SK-N-SH treated with all-trans-retinoic acid at 6 μM for 48 hours (cell line): Measurements from ENCODE around the gene AMD1.
A peak's percentile ranks its signal among the peaks of the same experiment; 100 is the strongest.

ENCODE experiments used
- ATAC-seq: fragments of 200-7000 bp; cut with Tn5 transposase; 3 replicates; pipeline ENCODE4 v1.9.1; 2020; ENCODE audit warnings: mild to moderate bottlenecking, moderate library complexity
- ARNTL ChIP-seq: fragments of 450-650 bp; formaldehyde crosslinking; IDR thresholded peaks from 2 replicates; pipeline ENCODE4 v1.5.0; 2020; ENCODE audit warnings: low read depth, mild to moderate bottlenecking, moderate library complexity, borderline replicate concordance
- BACH2 ChIP-seq: fragments of 250-450 bp; sonication (Bioruptor Pico); IDR thresholded peaks from 2 replicates; pipeline ENCODE4 v1.9.0; 2021; ENCODE audit warnings: mild to moderate bottlenecking, borderline replicate concordance
- CSDC2 ChIP-seq: fragments of 250-450 bp; sonication (Bioruptor Pico); IDR thresholded peaks from 2 replicates; pipeline ENCODE4 v1.5.0; 2020; ENCODE audit warnings: mild to moderate bottlenecking, moderate library complexity
- GLIS3 ChIP-seq: fragments of 250-450 bp; sonication (Bioruptor Pico); IDR thresholded peaks from 2 replicates; pipeline ENCODE4 v1.5.0; 2020; ENCODE audit warnings: mild to moderate bottlenecking, moderate library complexity
- ISL1 ChIP-seq: fragments of 250-450 bp; sonication (Bioruptor Pico); IDR thresholded peaks from 2 replicates; pipeline ENCODE4 v2.1.2; 2022; ENCODE audit warnings: mild to moderate bottlenecking, moderate library complexity
- OSR1 ChIP-seq: fragments of 250-450 bp; sonication (Bioruptor Pico); IDR thresholded peaks from 2 replicates; pipeline ENCODE4 v1.8.0; 2022; ENCODE audit warnings: moderate library complexity, mild to moderate bottlenecking, inconsistent platforms
- PPARA ChIP-seq: fragments of 250-450 bp; sonication (Bioruptor Pico); IDR thresholded peaks from 2 replicates; pipeline ENCODE4 v1.5.0; 2020; ENCODE audit warnings: mild to moderate bottlenecking, borderline replicate concordance
- SNAI2 ChIP-seq: fragments of 250-450 bp; sonication (Bioruptor Pico); IDR thresholded peaks from 2 replicates; pipeline ENCODE4 v1.5.0; 2020; ENCODE audit warnings: mild to moderate bottlenecking, moderate library complexity
- TCF4 ChIP-seq: fragments of 250-450 bp; sonication (Bioruptor Pico); IDR thresholded peaks from 2 replicates; pipeline ENCODE4 v1.8.0; 2021; ENCODE audit warnings: mild to moderate bottlenecking, moderate library complexity, borderline replicate concordance
- TOX ChIP-seq: fragments of 250-450 bp; sonication (Bioruptor Pico); IDR thresholded peaks from 2 replicates; pipeline ENCODE4 v1.8.0; 2021; ENCODE audit warnings: mild to moderate bottlenecking, moderate library complexity, borderline replicate concordance
- ZC3H10 ChIP-seq: fragments of 250-450 bp; sonication (Bioruptor Pico); IDR thresholded peaks from 2 replicates; pipeline ENCODE4 v1.5.1; 2021; ENCODE audit warnings: mild to moderate bottlenecking, moderate library complexity
- ZFP3 ChIP-seq: fragments of 250-450 bp; sonication (Bioruptor Pico); IDR thresholded peaks from 2 replicates; pipeline ENCODE4 v1.5.0; 2020; ENCODE audit warnings: mild to moderate bottlenecking, moderate library complexity
- ZFP30 ChIP-seq: fragments of 450-650 bp; formaldehyde crosslinking; IDR thresholded peaks from 2 replicates; pipeline ENCODE4 v1.5.0; 2022; ENCODE audit warnings: mild to moderate bottlenecking, moderate library complexity
- ZNF565 ChIP-seq: fragments of 450-650 bp; formaldehyde crosslinking; conservative IDR thresholded peaks from 2 replicates; pipeline ENCODE4 v1.5.0; 2020; ENCODE audit warnings: low read depth, mild to moderate bottlenecking, moderate library complexity
- ZNF70 ChIP-seq: fragments of 450-650 bp; formaldehyde crosslinking; IDR thresholded peaks from 2 replicates; pipeline ENCODE4 v1.5.0; 2020; ENCODE audit warnings: mild to moderate bottlenecking, moderate library complexity
- ZNF8 ChIP-seq: fragments of 450-650 bp; formaldehyde crosslinking; IDR thresholded peaks from 2 replicates; pipeline ENCODE4 v1.5.0; 2020; ENCODE audit warnings: mild to moderate bottlenecking, moderate library complexity
- TF ChIP-seq, protein P1 (sequence below): fragments of 250-450 bp; sonication (Bioruptor Pico); IDR thresholded peaks from 2 replicates; pipeline ENCODE4 v1.5.0; 2020; ENCODE audit warnings: mild to moderate bottlenecking, moderate library complexity
- TF ChIP-seq, protein P2 (sequence below): fragments of 250-450 bp; sonication (Bioruptor Pico); IDR thresholded peaks from 2 replicates; pipeline ENCODE4 v1.5.1; 2020; ENCODE audit warnings: low read depth, mild to moderate bottlenecking, moderate library complexity
- TF ChIP-seq, protein P3 (sequence below): fragments of 250-450 bp; sonication (Bioruptor Pico); IDR thresholded peaks from 2 replicates; pipeline ENCODE4 v1.8.0; 2021; ENCODE audit warnings: low read depth, mild to moderate bottlenecking, moderate library complexity, borderline replicate concordance
- TF ChIP-seq, protein P4 (sequence below): fragments of 250-450 bp; sonication (Bioruptor Pico); IDR thresholded peaks from 2 replicates; pipeline ENCODE4 v1.5.1; 2021; ENCODE audit warnings: mild to moderate bottlenecking, moderate library complexity

The AMD1 gene

DNA sequence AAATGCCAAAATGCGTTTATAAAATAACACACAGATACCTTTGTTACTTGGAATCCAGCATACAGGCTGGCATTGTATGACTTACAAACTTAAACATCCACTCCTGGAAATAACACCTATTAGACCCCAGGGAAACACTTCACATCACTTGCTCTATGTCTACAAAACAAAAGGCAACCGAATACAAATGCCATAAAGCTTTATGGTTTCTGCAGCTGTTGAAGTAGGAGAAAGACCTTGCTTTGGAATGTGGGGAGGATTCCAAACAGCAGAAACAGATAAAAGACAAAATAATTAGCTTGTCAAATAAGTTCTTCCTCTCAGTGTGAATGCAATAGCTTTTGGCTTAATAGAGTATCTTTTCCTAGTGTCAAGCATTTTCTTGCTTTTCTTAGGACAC lies 9.8 kb upstream of the AMD1 start (continued):
- TF ChIP-seq, protein P1, sequence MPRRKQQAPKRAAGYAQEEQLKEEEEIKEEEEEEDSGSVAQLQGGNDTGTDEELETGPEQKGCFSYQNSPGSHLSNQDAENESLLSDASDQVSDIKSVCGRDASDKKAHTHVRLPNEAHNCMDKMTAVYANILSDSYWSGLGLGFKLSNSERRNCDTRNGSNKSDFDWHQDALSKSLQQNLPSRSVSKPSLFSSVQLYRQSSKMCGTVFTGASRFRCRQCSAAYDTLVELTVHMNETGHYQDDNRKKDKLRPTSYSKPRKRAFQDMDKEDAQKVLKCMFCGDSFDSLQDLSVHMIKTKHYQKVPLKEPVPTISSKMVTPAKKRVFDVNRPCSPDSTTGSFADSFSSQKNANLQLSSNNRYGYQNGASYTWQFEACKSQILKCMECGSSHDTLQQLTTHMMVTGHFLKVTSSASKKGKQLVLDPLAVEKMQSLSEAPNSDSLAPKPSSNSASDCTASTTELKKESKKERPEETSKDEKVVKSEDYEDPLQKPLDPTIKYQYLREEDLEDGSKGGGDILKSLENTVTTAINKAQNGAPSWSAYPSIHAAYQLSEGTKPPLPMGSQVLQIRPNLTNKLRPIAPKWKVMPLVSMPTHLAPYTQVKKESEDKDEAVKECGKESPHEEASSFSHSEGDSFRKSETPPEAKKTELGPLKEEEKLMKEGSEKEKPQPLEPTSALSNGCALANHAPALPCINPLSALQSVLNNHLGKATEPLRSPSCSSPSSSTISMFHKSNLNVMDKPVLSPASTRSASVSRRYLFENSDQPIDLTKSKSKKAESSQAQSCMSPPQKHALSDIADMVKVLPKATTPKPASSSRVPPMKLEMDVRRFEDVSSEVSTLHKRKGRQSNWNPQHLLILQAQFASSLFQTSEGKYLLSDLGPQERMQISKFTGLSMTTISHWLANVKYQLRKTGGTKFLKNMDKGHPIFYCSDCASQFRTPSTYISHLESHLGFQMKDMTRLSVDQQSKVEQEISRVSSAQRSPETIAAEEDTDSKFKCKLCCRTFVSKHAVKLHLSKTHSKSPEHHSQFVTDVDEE (CRISPR knock-in tag), result no peak
- TF ChIP-seq, protein P2, sequence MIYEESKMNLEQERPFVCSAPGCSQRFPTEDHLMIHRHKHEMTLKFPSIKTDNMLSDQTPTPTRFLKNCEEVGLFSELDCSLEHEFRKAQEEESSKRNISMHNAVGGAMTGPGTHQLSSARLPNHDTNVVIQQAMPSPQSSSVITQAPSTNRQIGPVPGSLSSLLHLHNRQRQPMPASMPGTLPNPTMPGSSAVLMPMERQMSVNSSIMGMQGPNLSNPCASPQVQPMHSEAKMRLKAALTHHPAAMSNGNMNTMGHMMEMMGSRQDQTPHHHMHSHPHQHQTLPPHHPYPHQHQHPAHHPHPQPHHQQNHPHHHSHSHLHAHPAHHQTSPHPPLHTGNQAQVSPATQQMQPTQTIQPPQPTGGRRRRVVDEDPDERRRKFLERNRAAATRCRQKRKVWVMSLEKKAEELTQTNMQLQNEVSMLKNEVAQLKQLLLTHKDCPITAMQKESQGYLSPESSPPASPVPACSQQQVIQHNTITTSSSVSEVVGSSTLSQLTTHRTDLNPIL (CRISPR knock-in tag), result no peak
- TF ChIP-seq ZFP3 (CRISPR knock-in tag), result no peak
- TF ChIP-seq ZC3H10, result no peak

DNA sequence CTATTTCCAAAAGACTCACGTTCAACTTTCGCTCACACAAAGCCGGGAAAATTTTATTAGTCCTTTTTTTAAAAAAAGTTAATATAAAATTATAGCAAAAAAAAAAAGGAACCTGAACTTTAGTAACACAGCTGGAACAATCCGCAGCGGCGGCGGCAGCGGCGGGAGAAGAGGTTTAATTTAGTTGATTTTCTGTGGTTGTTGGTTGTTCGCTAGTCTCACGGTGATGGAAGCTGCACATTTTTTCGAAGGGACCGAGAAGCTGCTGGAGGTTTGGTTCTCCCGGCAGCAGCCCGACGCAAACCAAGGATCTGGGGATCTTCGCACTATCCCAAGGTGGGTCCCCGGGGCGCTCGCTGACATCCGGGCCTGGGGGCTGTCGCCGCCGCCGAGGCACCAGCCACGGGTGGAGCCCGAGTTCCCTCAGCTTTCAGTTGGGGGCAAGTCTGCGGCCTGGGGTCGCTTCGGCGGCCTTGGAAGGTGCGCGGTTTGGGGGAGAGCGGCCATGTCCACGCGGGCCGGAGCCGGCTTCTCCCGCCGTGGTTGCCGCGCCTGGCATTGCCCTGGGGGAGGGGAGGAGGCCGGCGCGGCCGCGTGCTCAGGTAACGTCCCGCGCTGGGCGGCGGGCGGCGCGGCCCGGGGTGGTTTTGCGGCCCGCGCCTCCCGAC lies 429 bp downstream of the AMD1 start:
- TF ChIP-seq CSDC2 (CRISPR knock-in tag) (no peak), ZNF8 (CRISPR knock-in tag) (0 out of 2 replicates have a peak, but pooled peaks have one; percentile 31)
- peak; percentile 25 for ATAC-seq

DNA sequence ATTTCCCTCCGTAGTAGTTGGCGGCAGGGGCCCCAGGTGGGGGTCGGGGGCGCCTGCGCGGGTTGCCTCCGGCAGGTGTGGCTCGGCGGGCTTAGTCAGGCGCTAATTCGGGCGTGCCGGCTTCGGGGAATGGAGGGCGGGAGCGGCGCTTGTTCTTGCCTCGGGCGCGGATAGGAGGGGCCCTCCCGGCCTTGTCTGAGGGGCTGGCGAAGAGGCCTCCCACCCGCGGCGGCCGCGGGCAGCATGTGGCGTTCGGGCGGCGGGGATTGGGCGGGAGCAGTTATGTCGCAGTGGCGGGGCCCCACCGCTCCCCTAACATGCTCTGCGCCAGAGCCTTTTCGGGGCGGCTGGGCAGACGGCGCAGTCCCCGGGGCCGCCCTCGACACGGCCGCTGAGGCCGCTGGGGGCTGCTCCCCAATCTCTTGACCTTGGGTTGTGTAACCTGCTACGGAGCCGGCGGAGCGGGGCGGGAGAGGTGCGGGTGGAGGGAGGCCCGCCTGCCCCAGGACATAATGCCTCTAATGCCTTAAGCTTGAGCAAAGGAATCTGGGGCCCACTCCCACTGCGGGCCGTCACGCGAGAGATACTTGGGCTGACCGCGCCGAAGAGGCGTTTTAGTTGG lies 1.1 kb downstream of the AMD1 start:
- TF ChIP-seq ISL1 (no peak), ZFP30 (CRISPR knock-in tag) (no peak), OSR1 (no peak), TOX (CRISPR knock-in tag) (no peak), GLIS3 (CRISPR knock-in tag) (no peak), PPARA (CRISPR knock-in tag) (no peak)
- TF ChIP-seq, protein P2 (CRISPR knock-in tag), result no peak
- TF ChIP-seq, protein P3, sequence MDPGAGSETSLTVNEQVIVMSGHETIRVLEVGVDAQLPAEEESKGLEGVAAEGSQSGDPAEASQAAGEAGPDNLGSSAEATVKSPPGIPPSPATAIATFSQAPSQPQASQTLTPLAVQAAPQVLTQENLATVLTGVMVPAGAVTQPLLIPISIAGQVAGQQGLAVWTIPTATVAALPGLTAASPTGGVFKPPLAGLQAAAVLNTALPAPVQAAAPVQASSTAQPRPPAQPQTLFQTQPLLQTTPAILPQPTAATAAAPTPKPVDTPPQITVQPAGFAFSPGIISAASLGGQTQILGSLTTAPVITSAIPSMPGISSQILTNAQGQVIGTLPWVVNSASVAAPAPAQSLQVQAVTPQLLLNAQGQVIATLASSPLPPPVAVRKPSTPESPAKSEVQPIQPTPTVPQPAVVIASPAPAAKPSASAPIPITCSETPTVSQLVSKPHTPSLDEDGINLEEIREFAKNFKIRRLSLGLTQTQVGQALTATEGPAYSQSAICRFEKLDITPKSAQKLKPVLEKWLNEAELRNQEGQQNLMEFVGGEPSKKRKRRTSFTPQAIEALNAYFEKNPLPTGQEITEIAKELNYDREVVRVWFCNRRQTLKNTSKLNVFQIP (CRISPR knock-in tag), result no peak
- TF ChIP-seq, all 23 proteins: peak for 0
- peak; percentile 2 for ATAC-seq

DNA sequence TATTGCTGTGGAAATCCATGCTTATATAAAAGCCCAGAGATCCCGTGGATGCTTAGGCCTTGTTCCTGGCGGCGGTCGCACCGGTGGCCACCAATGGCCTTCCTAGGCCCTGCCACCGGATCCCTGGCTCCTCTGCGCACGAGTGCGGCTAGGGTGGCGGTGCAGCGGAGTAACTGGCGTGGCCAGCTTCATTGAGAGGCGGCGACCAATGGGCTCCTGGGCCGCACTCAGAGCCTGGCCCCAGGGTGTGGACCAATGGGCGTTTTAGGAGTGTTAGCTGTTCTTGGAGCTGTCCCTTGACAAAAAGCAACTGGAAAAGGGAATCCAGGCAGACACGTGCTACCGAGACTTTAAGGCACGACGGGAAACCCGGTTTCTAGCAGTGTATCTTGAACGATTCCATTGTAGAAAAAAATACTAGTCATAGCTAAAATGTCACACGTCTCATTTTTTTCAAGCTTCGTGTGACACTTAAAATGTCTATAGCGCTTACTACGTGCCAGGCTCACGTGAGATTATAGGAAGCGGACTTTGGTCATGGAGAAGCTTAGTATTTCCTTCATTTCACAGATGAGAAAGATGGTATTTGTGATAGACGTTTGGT lies 1.7 kb downstream of the AMD1 start:
- peak; percentile 78 for ATAC-seq
- no peak for TF ChIP-seq TOX (CRISPR knock-in tag)
- no peak for TF ChIP-seq ZNF565 (CRISPR knock-in tag)
- TF ChIP-seq OSR1, result no peak
- TF ChIP-seq BACH2 (CRISPR knock-in tag), result no peak
- no peak for TF ChIP-seq SNAI2 (CRISPR knock-in tag)
- TF ChIP-seq, protein P1 (CRISPR knock-in tag), result no peak
- TF ChIP-seq, protein P2 (CRISPR knock-in tag), result no peak
- no peak for TF ChIP-seq ARNTL (CRISPR knock-in tag)
- no peak for TF ChIP-seq TCF4 (CRISPR knock-in tag)
- no peak for TF ChIP-seq ZNF70 (CRISPR knock-in tag)
- no peak for TF ChIP-seq PPARA (CRISPR knock-in tag)
- TF ChIP-seq, protein P4, sequence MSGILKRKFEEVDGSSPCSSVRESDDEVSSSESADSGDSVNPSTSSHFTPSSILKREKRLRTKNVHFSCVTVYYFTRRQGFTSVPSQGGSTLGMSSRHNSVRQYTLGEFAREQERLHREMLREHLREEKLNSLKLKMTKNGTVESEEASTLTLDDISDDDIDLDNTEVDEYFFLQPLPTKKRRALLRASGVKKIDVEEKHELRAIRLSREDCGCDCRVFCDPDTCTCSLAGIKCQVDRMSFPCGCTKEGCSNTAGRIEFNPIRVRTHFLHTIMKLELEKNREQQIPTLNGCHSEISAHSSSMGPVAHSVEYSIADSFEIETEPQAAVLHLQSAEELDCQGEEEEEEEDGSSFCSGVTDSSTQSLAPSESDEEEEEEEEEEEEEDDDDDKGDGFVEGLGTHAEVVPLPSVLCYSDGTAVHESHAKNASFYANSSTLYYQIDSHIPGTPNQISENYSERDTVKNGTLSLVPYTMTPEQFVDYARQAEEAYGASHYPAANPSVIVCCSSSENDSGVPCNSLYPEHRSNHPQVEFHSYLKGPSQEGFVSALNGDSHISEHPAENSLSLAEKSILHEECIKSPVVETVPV (CRISPR knock-in tag), result no peak
